CD8-positive, alpha-beta memory T cell (primary cell): Measurements from ENCODE around the gene PROKR1. TPM values are rescaled to one million over a fixed set of nuclear protein-coding genes. Genes with fewer than 3 reads are reported as not detected.

Source experiments
- CTCF ChIA-PET: fragments of 350-600 bp; sonication (Branson Sonifier 250); formaldehyde crosslinking; loops from one replicate; lab custom pipeline; 2021; ENCODE audit warnings: antibody characterized with exemption; lab: Charles Lee
- POLR2A ChIA-PET: fragments of 350-600 bp; sonication (Branson Sonifier 250); formaldehyde crosslinking; loops from one replicate; lab custom pipeline; 2021; ENCODE audit warnings: antibody characterized with exemption; lab: Charles Lee
- DNase-seq, 5 donors: peaks; one replicate each; pipeline versions ENCODE4 v3.0.0 to v3.0.0-alpha.2; 2020 to 2022; ENCODE audit warnings: mixed read lengths in 1 of 5
- H3K27ac ChIP-seq: one replicate; pipeline ENCODE4 v1.7.0; 2013; ENCODE audit warnings: low read depth, mild to moderate bottlenecking, low read length, moderate library complexity
- H3K27me3 ChIP-seq: 2 replicates; pipeline ENCODE4 v1.7.0; 2013; ENCODE audit warnings: low read length, mild to moderate bottlenecking; ENCODE audit not compliant: insufficient read depth, poor library complexity, severe bottlenecking
- H3K36me3 ChIP-seq: 2 replicates; pipeline ENCODE4 v1.7.0; 2013; ENCODE audit warnings: mild to moderate bottlenecking, low read length, moderate library complexity; ENCODE audit not compliant: insufficient read depth
- H3K4me1 ChIP-seq: 2 replicates; pipeline ENCODE4 v1.7.0; 2013; ENCODE audit warnings: mild to moderate bottlenecking, low read length, moderate library complexity; ENCODE audit not compliant: insufficient read depth
- H3K4me3 ChIP-seq: 2 replicates; pipeline ENCODE4 v1.7.0; 2013; ENCODE audit warnings: mild to moderate bottlenecking, low read length
- H3K9me3 ChIP-seq: 2 replicates; pipeline ENCODE4 v1.7.0; 2013; ENCODE audit warnings: mild to moderate bottlenecking, low read length
- H3K27ac Mint-ChIP-seq, 8 donors: one replicate each; pipeline ENCODE4 v1.8.0; 2020 to 2021; ENCODE audit warnings: mixed read lengths in 8 of 8, mild to moderate bottlenecking in 6 of 8, inconsistent platforms in 3 of 8, moderate library complexity in 3 of 8
- H3K27me3 Mint-ChIP-seq, 2 donors: one replicate each; pipeline ENCODE4 v1.8.0; 2020 to 2021; ENCODE audit warnings: mixed read lengths in 2 of 2, mild to moderate bottlenecking in 1 of 2, moderate library complexity in 1 of 2
- H3K36me3 Mint-ChIP-seq, 3 donors: one replicate each; pipeline ENCODE4 v1.8.0; 2020 to 2021; ENCODE audit warnings: mixed read lengths in 3 of 3, inconsistent platforms in 1 of 3, mild to moderate bottlenecking in 1 of 3
- H3K4me1 Mint-ChIP-seq, 3 donors: one replicate each; pipeline ENCODE4 v1.8.0; 2020 to 2021; ENCODE audit warnings: mixed read lengths in 3 of 3, inconsistent platforms in 1 of 3, mild to moderate bottlenecking in 1 of 3
- H3K4me3 Mint-ChIP-seq, 7 donors: one replicate each; pipeline ENCODE4 v1.8.0; 2020 to 2021; ENCODE audit warnings: mixed read lengths in 7 of 7, mild to moderate bottlenecking in 6 of 7, moderate library complexity in 4 of 7, inconsistent platforms in 2 of 7
- H3K9me3 Mint-ChIP-seq, 5 donors: one replicate each; pipeline ENCODE4 v1.8.0; 2020 to 2022; ENCODE audit warnings: mixed read lengths in 5 of 5, mild to moderate bottlenecking in 3 of 5, moderate library complexity in 2 of 5, inconsistent platforms in 1 of 5
- polyA plus RNA-seq: library from polyadenylated mRNA; unstranded; fragments of 300-500 nt; fragmentation: Illumina TruSeq; gene quantifications from one replicate; pipeline ENCODE4 v1.2.3, GENCODE V29; 2021
- total RNA-seq, 2 experiments: library from RNA; stranded (reverse); gene quantifications; one replicate each; pipeline ENCODE4 v1.2.3, GENCODE V29; 2021

PROKR1 gene
- total and polyA plus RNA-seq, 3 experiments from 2014 or later = 0.09 TPM; not detected in 2

GRCh38 chr2:68637047-68637446 is 6.3 kb upstream of the PROKR1 start:
- Histone ChIP-seq H3K9me3 (no peaks in the 10 kb centered on the region), H3K27ac (no peak overlapping the region), H3K4me1 (no peaks in the 10 kb centered on the region), H3K36me3 (no peaks in the 10 kb centered on the region), H3K27me3 (no peaks in the 10 kb centered on the region), H3K4me3 (no peak overlapping the region)
- H3K36me3 Mint-ChIP-seq = peaks cover 0 to 13% (median 7%) of the 10 kb centered on the region in 3 donors
- peaks cover 0 to 7% (median 4%) of the 10 kb centered on the region in 5 donors for H3K9me3 Mint-ChIP-seq
- peaks cover 17 to 50% of the 10 kb centered on the region in 2 donors for H3K27me3 Mint-ChIP-seq
- DNase-seq = no peak
- POLR2A ChIA-PET = no interaction called here
- CTCF ChIA-PET = interaction anchor here (1.6 kb wide), 1 partner anchor 14 kb away, joined by 3 read pairs; no protein-coding TSS in a partner anchor
- H3K4me3 Mint-ChIP-seq = no peak overlapping the region
- H3K27ac Mint-ChIP-seq = no peak overlapping the region
- H3K4me1 Mint-ChIP-seq = no peaks in the 10 kb centered on the region

DNA sequence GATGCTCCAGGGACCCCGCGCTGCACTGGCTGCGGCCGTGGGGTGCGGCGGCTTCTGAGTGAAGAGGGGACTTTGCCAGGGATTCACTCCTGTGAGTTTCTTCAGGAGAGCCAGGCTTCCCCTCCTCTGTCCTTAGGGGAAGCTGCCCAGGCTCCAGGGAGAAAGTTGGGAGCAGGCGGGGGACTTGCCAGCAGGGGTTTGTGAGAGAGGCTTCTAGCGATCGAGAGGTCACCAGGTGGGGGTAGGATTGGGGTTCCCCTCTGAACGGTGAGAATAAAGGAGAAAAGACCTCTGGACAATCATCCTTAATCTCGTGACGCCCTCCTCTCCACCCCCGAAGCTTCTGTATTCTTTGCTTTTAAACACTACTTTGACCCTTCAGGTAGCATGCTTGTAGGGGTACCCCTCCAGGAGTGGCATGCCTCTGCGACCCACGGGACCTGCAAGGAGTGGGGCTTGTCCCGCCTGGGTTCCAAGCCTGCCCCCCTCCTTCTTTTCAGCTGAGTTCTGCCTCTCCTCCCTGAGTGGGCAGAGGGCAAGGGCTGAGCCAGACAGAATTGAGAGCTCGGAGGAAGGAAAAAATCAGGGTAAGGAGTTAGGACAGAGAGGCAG is 601 bp downstream of the PROKR1 start:
- POLR2A ChIA-PET = no interaction called here

DNA sequence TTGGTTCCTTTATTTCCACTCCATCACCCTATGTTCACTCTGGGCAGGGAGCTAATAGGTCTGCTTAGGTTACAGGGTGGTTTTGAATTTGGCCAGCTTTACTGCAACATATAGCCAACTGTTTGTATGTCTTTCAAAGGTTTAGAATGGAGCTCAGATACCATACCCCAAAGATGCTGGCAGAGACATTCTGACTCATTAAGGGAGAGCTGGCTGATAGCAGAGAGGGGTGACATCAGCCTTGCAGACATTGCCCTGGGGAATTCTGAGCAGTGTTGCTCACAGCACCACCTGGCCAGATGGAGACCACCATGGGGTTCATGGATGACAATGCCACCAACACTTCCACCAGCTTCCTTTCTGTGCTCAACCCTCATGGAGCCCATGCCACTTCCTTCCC is 2.1 kb downstream of the PROKR1 start:
- POLR2A ChIA-PET = no interaction called here
- peaks cover 36% of the 10 kb centered on the region for H3K27me3 ChIP-seq

More for the DNA sequence above, 601 bp downstream of the PROKR1 start:
- Histone ChIP-seq H3K4me1 (no peaks in the 10 kb centered on the region), H3K4me3 (no peak overlapping the region), H3K27ac (no peak overlapping the region), H3K9me3 (no peaks in the 10 kb centered on the region), H3K27me3 (peaks cover 36% of the 10 kb centered on the region), H3K36me3 (no peaks in the 10 kb centered on the region)
- Mint-ChIP-seq H3K4me3 (peak overlapping the region in 6 of 7 donors; percentile 20 to 65 (median 41)), H3K4me1 (peaks cover 0 to 6% (median 4%) of the 10 kb centered on the region in 3 donors), H3K9me3 (peaks cover 0 to 7% (median 4%) of the 10 kb centered on the region in 5 donors), H3K27me3 (peaks cover 55 to 71% of the 10 kb centered on the region in 2 donors), H3K27ac (peak overlapping the region in 1 of 8 donors; percentile 62), H3K36me3 (peaks cover 0 to 16% (median 2%) of the 10 kb centered on the region in 3 donors)
- CTCF ChIA-PET = interaction anchor here (0.8 kb wide), 1 partner anchor 65 kb away, joined by 3 read pairs; no protein-coding TSS in a partner anchor
- DNase-seq = no peak

DNA sequence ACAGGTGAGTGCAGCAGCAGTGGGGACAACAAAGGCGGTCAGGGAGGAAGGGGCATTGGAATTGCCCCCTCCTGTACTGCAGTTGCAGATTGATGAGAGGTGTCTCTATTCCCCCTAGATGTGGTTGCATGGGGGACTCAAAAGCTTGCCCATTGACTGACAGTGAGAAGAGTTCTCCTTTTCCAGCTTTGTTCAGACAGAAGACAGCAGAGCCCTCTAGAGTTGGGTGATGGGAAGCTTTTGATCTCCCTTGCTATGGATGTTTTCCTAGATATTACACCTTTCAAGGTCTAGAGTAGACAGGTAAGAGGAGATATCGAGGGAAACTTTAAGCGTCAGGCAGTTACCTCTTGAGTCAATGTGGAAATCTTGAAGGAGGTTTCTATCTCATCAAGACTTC is 2.9 kb downstream of the PROKR1 start:
- H3K4me1 Mint-ChIP-seq = peaks cover 6 to 15% (median 6%) of the 10 kb centered on the region in 3 donors
- no peak overlapping the region for H3K27ac Mint-ChIP-seq
- H3K9me3 Mint-ChIP-seq = peaks cover 0 to 3% (median 0%) of the 10 kb centered on the region in 5 donors
- H3K27ac ChIP-seq = no peak overlapping the region
- H3K4me3 Mint-ChIP-seq = no peak overlapping the region
- POLR2A ChIA-PET = no interaction called here
- H3K36me3 ChIP-seq = no peaks in the 10 kb centered on the region
- H3K4me1 ChIP-seq = no peaks in the 10 kb centered on the region
- CTCF ChIA-PET = no interaction called here
- no peak for DNase-seq
- peaks cover 48 to 74% of the 10 kb centered on the region in 2 donors for H3K27me3 Mint-ChIP-seq
- peaks cover 36% of the 10 kb centered on the region for H3K27me3 ChIP-seq
- H3K36me3 Mint-ChIP-seq = peaks cover 0 to 10% (median 0%) of the 10 kb centered on the region in 3 donors
- H3K9me3 ChIP-seq = no peaks in the 10 kb centered on the region
- H3K4me3 ChIP-seq = no peak overlapping the region

More for the DNA sequence above, 2.1 kb downstream of the PROKR1 start:
- no peak overlapping the region for H3K4me3 ChIP-seq
- Mint-ChIP-seq H3K27me3 (peaks cover 54 to 78% of the 10 kb centered on the region in 2 donors), H3K36me3 (peaks cover 0 to 16% (median 2%) of the 10 kb centered on the region in 3 donors), H3K27ac (no peak overlapping the region), H3K4me3 (peak overlapping the region in 2 of 7 donors; percentile 5 to 37), H3K4me1 (peaks cover 1 to 7% (median 4%) of the 10 kb centered on the region in 3 donors), H3K9me3 (peaks cover 0 to 7% (median 4%) of the 10 kb centered on the region in 5 donors)
- no peaks in the 10 kb centered on the region for H3K4me1 ChIP-seq
- no peak overlapping the region for H3K27ac ChIP-seq
- no peak for DNase-seq
- no peaks in the 10 kb centered on the region for H3K36me3 ChIP-seq
- H3K9me3 ChIP-seq = no peaks in the 10 kb centered on the region
- CTCF ChIA-PET = no interaction called here

- CTCF ChIA-PET = no interaction called here
- DNase-seq = no peak
- H3K4me3 ChIP-seq = no peak overlapping the region
- H3K27ac ChIP-seq = no peak overlapping the region
- H3K36me3 ChIP-seq = no peaks in the 10 kb centered on the region
- no peaks in the 10 kb centered on the region for H3K9me3 Mint-ChIP-seq
- H3K4me1 ChIP-seq = peaks cover 11% of the 10 kb centered on the region
- H3K27ac Mint-ChIP-seq = peak overlapping the region in 1 of 8 donors; percentile 14
- H3K4me3 Mint-ChIP-seq = no peak overlapping the region
- peaks cover 23 to 36% (median 25%) of the 10 kb centered on the region in 3 donors for H3K4me1 Mint-ChIP-seq
- H3K27me3 ChIP-seq = peaks cover 6% of the 10 kb centered on the region
- no peaks in the 10 kb centered on the region for H3K9me3 ChIP-seq
- peaks cover 26 to 44% of the 10 kb centered on the region in 2 donors for H3K27me3 Mint-ChIP-seq
- no peaks in the 10 kb centered on the region for H3K36me3 Mint-ChIP-seq
- POLR2A ChIA-PET = no interaction called here
Measured at GRCh38 chr2:68650645-68651044, 7.3 kb downstream of the PROKR1 start.

GRCh38 chr2:68653034-68653433 is 9.7 kb downstream of the PROKR1 start:
- DNase-seq = no peak
- H3K4me3 Mint-ChIP-seq = peak overlapping the region in 2 of 7 donors; percentile 22 to 64

GRCh38 chr2:68653538-68653982 is 10.2 kb downstream of the PROKR1 start:
- no peaks in the 10 kb centered on the region for H3K9me3 ChIP-seq
- no peak overlapping the region for H3K4me3 ChIP-seq
- Mint-ChIP-seq H3K36me3 (no peaks in the 10 kb centered on the region), H3K9me3 (no peaks in the 10 kb centered on the region), H3K4me1 (peaks cover 23 to 36% (median 25%) of the 10 kb centered on the region in 3 donors), H3K4me3 (peak overlapping the region in 5 of 7 donors; percentile 22 to 64 (median 62)), H3K27ac (peak overlapping the region in 5 of 8 donors; percentile 9 to 53 (median 33)), H3K27me3 (peaks cover 6 to 27% of the 10 kb centered on the region in 2 donors)
- H3K36me3 ChIP-seq = no peaks in the 10 kb centered on the region
- peaks cover under 1% of the 10 kb centered on the region for H3K27me3 ChIP-seq
- DNase-seq = peak in 4 of 5 donors; percentile 3 to 55 (median 20)
- ChIA-PET CTCF (no interaction called here), POLR2A (interaction anchor here (0.7 kb wide), 1 partner anchor 32 kb away, joined by 3 read pairs; no protein-coding TSS in a partner anchor)
- H3K4me1 ChIP-seq = peaks cover 11% of the 10 kb centered on the region
- no peak overlapping the region for H3K27ac ChIP-seq

More at GRCh38 chr2:68653034-68653433, 9.7 kb downstream of the PROKR1 start:
- no peak overlapping the region for H3K4me3 ChIP-seq
- Mint-ChIP-seq H3K27me3 (peaks cover 8 to 28% of the 10 kb centered on the region in 2 donors), H3K9me3 (no peaks in the 10 kb centered on the region), H3K27ac (peak overlapping the region in 1 of 8 donors; percentile 83), H3K36me3 (no peaks in the 10 kb centered on the region), H3K4me1 (peaks cover 23 to 36% (median 25%) of the 10 kb centered on the region in 3 donors)
- ChIA-PET POLR2A (interaction anchor here (0.7 kb wide), 1 partner anchor 32 kb away, joined by 3 read pairs; no protein-coding TSS in a partner anchor), CTCF (no interaction called here)
- H3K36me3 ChIP-seq = no peaks in the 10 kb centered on the region
- no peak overlapping the region for H3K27ac ChIP-seq
- no peaks in the 10 kb centered on the region for H3K9me3 ChIP-seq
- H3K27me3 ChIP-seq = peaks cover 3% of the 10 kb centered on the region
- H3K4me1 ChIP-seq = peaks cover 11% of the 10 kb centered on the region

GRCh38 chr2:68658266-68658665 is 14.9 kb downstream of the PROKR1 start:
- peaks cover 11% of the 10 kb centered on the region for H3K4me1 ChIP-seq
- DNase-seq = no peak
- no peaks in the 10 kb centered on the region for H3K9me3 Mint-ChIP-seq
- no peak overlapping the region for H3K4me3 Mint-ChIP-seq
- H3K27me3 ChIP-seq = no peaks in the 10 kb centered on the region
- no peaks in the 10 kb centered on the region for H3K36me3 ChIP-seq
- POLR2A ChIA-PET = no interaction called here
- H3K36me3 Mint-ChIP-seq = no peaks in the 10 kb centered on the region
- no peak overlapping the region for H3K27ac Mint-ChIP-seq
- H3K27ac ChIP-seq = no peak overlapping the region
- CTCF ChIA-PET = no interaction called here
- peaks cover 8 to 36% of the 10 kb centered on the region in 2 donors for H3K27me3 Mint-ChIP-seq
- peaks cover 11 to 12% (median 12%) of the 10 kb centered on the region in 3 donors for H3K4me1 Mint-ChIP-seq
- H3K4me3 ChIP-seq = no peak overlapping the region
- no peaks in the 10 kb centered on the region for H3K9me3 ChIP-seq
